PC-3 (cell line): ENCODE data around the gene IL17RC.

Source experiments
- EZH2 ChIP-seq: fragments of 300-600 bp; sonication (generic); IDR thresholded peaks from one replicate; pipeline ENCODE4 v1.6.1; 2017; ENCODE audit warnings: antibody characterized with exemption, mild to moderate bottlenecking, low read length; ENCODE audit not compliant: unreplicated experiment
- EZH2phosphoT487 ChIP-seq: fragments of 300-600 bp; sonication (generic); IDR thresholded peaks from 2 replicates; pipeline ENCODE4 v1.6.1; 2018; ENCODE audit warnings: mild to moderate bottlenecking, antibody characterized with exemption, low read length, borderline replicate concordance
- TF ChIP-seq, protein P1 (sequence below): fragments of 300-600 bp; sonication (generic); conservative IDR thresholded peaks from 2 replicates; pipeline ENCODE4 v1.5.1; 2017; ENCODE audit warnings: antibody characterized with exemption, low read depth, mild to moderate bottlenecking, low read length

DNA sequence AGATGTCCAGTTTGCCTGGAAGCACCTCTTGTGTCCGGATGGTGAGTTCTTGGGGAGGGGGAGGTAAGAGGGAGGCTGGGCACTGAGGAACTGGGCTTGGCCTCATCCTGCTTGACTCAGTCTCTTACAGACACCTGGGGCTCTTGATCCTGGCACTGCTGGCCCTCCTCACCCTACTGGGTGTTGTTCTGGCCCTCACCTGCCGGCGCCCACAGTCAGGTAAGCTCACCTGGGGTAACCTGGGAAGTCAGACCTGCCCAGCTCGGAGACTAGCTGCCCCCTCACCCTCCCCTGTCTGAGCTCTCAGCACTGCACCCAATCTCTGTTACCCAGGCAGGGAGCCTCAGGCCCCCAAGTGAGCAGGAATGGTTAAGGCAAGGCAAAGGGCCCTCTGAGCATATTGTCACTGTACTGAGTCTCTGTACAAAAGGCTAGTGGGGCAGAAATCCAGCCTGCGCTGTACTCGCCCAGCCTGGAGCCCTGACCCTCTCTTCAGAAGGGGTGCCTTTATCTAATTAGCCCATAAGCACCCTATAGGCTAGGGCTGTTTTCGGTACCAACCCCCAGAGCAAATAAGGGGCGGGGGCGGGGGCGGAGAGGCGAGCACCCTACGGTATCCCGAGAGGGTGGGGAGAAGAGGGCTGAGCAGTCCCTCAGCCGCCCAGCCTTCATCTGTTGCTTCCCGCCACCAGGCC is 2.2 kb upstream of the IL17RC start:
- TF ChIP-seq, protein P1, sequence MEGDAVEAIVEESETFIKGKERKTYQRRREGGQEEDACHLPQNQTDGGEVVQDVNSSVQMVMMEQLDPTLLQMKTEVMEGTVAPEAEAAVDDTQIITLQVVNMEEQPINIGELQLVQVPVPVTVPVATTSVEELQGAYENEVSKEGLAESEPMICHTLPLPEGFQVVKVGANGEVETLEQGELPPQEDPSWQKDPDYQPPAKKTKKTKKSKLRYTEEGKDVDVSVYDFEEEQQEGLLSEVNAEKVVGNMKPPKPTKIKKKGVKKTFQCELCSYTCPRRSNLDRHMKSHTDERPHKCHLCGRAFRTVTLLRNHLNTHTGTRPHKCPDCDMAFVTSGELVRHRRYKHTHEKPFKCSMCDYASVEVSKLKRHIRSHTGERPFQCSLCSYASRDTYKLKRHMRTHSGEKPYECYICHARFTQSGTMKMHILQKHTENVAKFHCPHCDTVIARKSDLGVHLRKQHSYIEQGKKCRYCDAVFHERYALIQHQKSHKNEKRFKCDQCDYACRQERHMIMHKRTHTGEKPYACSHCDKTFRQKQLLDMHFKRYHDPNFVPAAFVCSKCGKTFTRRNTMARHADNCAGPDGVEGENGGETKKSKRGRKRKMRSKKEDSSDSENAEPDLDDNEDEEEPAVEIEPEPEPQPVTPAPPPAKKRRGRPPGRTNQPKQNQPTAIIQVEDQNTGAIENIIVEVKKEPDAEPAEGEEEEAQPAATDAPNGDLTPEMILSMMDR = no peak
- TF ChIP-seq EZH2 (no peak), EZH2phosphoT487 (no peak)
